GM18870 (cell line): ENCODE results near the gene FNBP1.

ENCODE experiments used
- ATAC-seq: cut with Tn5 transposase; IDR thresholded peaks from one replicate; pipeline ENCODE4 v1.9.1; 2021; ENCODE audit warnings: moderate library complexity; ENCODE audit not compliant: unreplicated experiment

Gene FNBP1

GRCh38 chr9:129863059-129863690 is 179.8 kb downstream of the FNBP1 start:
- ATAC-seq = no peak

GRCh38 chr9:129861447-129861827 is 181.6 kb downstream of the FNBP1 start:
- no peak for ATAC-seq

GRCh38 chr9:129860653-129861446 is 182.1 kb downstream of the FNBP1 start:
- ATAC-seq = no peak

GRCh38 chr9:129858167-129858962 is 184.6 kb downstream of the FNBP1 start:
- no peak for ATAC-seq

- no peak for ATAC-seq
These were observed 185.8 kb downstream of the FNBP1 start for GRCh38 chr9:129857207-129857606.

- no peak for ATAC-seq
These were observed 188.3 kb downstream of the FNBP1 start for GRCh38 chr9:129854588-129855110.

- ATAC-seq = no peak
These were observed 189.4 kb downstream of the FNBP1 start for GRCh38 chr9:129853614-129854013.

GRCh38 chr9:129852579-129852978 is 190.4 kb downstream of the FNBP1 start:
- ATAC-seq = no peak

- no peak for ATAC-seq
These were observed 191.2 kb downstream of the FNBP1 start for GRCh38 chr9:129851821-129852220.

GRCh38 chr9:129850821-129851550 is 192.0 kb downstream of the FNBP1 start:
- no peak for ATAC-seq

- ATAC-seq = no peak
These were observed 193.1 kb downstream of the FNBP1 start for GRCh38 chr9:129849901-129850300.

- no peak for ATAC-seq
These were observed 194.1 kb downstream of the FNBP1 start for GRCh38 chr9:129848712-129849441.

- ATAC-seq = no peak
These were observed 197.6 kb downstream of the FNBP1 start for GRCh38 chr9:129845373-129845772.

GRCh38 chr9:129841071-129841470 is 201.9 kb downstream of the FNBP1 start:
- ATAC-seq = no peak

- no peak for ATAC-seq
These were observed 203.0 kb downstream of the FNBP1 start for GRCh38 chr9:129840034-129840433.

- ATAC-seq = no peak
These were observed 203.5 kb downstream of the FNBP1 start for GRCh38 chr9:129839324-129840023.

GRCh38 chr9:129838707-129839259 is 204.2 kb downstream of the FNBP1 start:
- ATAC-seq = no peak
